Bone marrow (tissue), 2 donors: ENCODE measurements around the gene CRP.
"Not testable (repeated sequence)": the region's sequence is repeated elsewhere in the genome, so short reads cannot be mapped to it uniquely, and the experiment has no call there.

ENCODE experiments used
- DNase-seq, 2 donors: peaks; one replicate each; lab custom pipeline; 2025; lab: John Stamatoyannopoulos, UW

Gene CRP

GRCh38 chr1:159699653-159700052, 14.7 kb downstream of the CRP start:
- no peak for DNase-seq

DNA sequence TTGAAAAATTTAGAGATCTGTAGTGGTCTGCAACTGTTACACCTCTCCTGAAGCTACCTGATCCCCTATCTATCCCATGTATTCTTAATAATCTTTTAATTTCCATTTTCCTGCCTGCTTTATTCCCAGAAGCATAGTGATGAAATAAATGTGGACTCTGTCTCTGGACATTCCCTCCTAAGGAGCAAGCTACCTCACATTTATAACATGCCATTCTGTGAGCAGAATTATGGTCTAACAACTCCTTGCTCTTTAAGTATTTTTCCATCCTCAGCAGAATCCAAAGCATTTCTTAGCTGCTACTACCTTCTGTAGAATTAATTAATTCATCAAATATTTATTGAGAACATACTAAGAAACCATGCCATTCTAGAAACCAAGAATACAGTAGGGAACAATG, 15.1 kb downstream of the CRP start:
- no peak for DNase-seq

DNA sequence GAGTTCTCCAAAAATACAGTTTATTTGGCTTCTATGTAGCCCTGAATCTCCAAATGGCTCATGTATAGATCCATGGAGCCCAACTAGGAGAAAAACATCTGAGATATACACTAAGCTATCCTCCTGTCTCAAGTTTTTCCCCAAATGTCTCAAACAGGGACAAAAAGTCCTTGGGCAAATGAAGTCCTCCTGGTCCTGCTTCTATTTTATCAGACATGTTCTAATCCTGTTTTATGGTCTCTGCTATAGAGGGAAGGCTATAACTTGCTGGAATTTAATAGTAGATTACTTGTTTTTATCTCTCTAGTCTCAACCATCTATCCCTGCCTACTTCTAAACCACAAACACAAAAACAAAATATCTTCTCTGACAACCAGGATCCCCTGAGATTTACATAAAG, 26.9 kb downstream of the CRP start:
- DNase-seq, result no peak

DNA sequence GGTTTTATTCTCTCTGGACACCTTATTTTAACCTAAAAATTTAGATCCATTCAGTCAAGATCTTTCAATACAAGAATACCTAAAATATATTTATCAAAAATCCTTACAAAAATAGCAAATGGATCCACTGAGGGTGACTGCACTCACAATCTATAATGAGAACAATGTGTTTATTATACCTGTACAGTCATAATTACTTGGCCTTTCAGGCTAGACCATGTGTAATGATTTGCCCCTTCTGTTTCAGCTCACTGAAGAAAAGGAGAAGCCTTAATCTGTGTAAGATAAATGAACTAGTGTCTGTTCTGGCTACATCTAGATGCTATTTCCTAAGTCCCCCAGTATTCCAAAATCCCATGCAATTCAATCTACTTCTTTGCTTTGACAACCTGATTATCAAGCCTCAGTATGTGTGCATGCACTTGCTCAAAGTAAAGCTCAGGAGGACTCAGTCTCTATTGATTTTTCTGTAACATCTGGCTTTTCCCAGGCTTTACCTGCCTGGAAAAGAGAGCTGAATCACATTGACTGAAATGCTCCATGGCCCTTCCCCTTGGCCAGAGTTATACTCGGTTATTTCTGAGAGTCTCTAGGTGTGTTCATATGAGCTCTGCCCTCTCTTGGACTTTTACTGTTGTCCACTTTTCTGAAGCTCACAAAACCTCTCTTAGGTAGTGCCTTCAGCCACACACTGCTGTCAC, 27.6 kb downstream of the CRP start:
- DNase-seq, result no peak

DNA sequence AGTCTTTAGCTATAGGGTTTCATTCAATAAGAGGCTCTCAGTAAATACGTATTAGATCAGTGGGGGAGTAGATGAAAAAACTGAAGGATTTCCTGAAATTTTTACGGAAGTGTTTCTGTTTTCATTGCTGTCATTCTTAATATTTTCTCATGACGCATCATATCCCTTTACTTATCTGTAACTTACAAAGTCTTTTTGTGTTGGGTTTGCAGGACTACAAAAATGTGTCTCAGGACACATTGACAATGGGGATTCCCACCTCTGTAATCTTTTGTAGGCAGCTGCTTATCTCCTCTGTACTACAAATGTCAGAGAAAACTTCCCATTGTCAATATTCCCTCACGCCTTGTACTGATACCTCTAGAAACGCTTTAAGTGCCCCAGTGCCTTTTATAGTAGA, 35.5 kb downstream of the CRP start:
- DNase-seq, result no peak

DNA sequence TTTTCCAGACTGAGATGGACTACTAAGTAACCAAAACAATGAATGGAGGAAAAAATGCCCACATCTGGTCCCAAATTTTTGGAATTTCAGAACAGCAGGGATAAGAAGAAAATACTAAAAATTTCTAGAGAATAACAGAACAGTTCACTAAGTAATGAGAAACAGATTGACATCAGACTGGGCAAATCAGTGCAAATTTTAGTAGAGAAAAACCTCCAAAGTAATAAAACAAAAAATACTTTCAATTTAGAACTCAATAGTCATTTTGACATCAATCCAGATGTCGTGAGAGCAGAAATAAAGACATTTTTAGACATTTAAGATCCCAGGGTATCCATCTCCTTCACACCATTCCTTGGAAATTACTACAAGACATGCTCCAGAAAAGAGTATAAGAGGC, 39.3 kb downstream of the CRP start:
- DNase-seq, result no peak

- DNase-seq, result not testable (repeated sequence)
Observed at GRCh38 chr1:159672390-159672789, 42.0 kb downstream of the CRP start.

- no peak for DNase-seq
Observed at GRCh38 chr1:159669338-159669737, 45.1 kb downstream of the CRP start.

DNA sequence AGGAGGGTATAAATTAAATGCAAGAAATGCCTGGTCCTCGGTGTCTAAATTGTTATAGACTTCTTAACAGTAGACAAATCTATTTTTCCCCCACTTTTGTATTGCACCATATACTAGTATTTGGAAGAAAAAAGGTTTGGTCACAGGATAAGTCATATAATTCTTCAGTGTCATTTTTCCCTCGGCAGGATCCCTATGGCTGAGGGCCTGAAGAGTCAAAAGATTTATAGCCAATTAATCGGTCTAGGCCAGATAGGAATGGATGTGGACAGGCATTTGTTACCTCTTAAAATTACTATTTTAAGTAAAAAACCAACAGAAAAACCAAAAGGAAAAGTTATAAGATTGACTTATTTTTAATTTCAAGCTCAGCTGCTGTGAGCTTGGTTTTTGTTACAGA, 45.6 kb downstream of the CRP start:
- no peak for DNase-seq

DNA sequence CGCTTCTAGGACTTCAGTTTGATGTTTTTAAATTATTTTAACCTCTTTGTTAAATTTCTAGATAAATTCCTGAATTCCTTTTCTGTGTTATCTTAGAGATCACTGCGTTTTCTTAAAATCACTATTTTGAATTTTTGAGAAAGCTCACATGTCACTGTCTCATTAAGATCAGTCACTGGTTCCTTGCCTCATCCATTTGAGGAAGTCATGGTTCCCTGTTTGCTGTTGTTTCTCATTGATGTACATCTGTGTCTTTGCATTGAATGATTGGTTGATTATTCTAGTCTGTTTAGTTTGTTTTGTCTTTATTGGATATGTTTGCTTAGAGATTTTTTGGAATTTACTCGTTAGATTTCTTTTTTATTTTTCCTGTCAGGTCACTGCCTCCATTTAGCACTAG, 50.1 kb downstream of the CRP start:
- DNase-seq, result no peak

DNA sequence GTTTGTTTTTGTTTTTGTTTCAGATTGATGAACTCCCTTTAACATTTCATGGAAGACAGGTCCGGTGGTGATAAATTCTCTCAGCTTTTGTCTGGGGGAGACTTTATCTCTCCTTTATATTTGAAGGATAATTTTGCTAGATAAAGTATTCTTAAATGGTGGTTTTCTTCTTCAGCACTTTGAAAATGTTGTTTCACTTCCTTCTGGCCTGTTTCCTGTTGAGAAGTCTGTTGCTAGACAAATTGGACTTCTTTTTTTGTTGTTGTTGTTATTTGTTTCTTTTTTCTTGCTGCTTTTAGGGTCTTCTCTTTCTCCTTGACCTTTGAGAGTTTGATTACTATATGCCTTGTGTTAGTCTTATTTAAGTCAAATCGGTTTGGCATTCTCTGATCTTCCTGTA, 50.8 kb downstream of the CRP start:
- no peak for DNase-seq
